ENCODE results near the gene LASP1NB.

The LASP1NB gene

DNA sequence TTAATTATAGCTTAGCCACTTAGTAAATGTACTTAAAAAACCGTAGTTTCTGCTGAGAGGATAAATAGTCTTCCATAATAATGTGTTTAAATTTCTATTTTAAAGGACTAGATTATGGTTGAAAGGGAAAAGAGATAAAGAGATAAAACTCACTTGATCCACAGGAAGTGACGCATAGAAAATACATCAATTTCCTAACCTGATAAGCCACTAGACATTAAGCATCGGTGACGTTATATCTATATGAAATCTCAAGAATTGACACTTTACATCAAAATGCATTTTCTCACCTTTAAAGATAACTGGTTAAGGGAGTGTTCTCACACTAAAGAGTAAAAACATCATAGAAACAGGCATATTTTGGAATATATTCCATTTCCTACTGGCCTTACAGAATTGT is 36.0 kb downstream of the LASP1NB start:
- peaks cover 9% of the 10 kb centered on the region for H3K4me1 ChIP-seq (ENCODE audit: insufficient read depth, low read length)
- H3K4me3 ChIP-seq (ENCODE audit: insufficient read depth, low read length): no peak overlapping the region
- no peaks in the 10 kb centered on the region for H4K20me1 ChIP-seq (ENCODE audit: insufficient read depth, low read length)
- no peaks in the 10 kb centered on the region for H3K79me2 ChIP-seq (ENCODE audit: insufficient read depth, low read length)
- H3K27ac ChIP-seq (ENCODE audit: low read depth, low read length): no peak overlapping the region
- H3K36me3 ChIP-seq (ENCODE audit: insufficient read depth, low read length): no peaks in the 10 kb centered on the region
- no peak overlapping the region for H3K4me2 ChIP-seq (ENCODE audit: insufficient read depth, low read length)
- DNase-seq (ENCODE audit: insufficient read length, low spot score, missing footprints): no peak
- TF ChIP-seq CTCF (IDR thresholded peaks at IDR 0.05; ENCODE audit: extremely low read depth, low read depth, low read length): no peak
- H3K9me3 ChIP-seq (ENCODE audit: low read depth, low read length): no peaks in the 10 kb centered on the region
- H3K27me3 ChIP-seq (ENCODE audit: insufficient read depth, low read length): no peaks in the 10 kb centered on the region
- H2AFZ ChIP-seq (ENCODE audit: low read length): no peak overlapping the region

GRCh38 chr17:38967290-38967738 is 41.9 kb downstream of the LASP1NB start, which contains the start of gene FBXO47:
TSS of gene FBXO47 (minus strand) at chr17:38967403. CDS start at chr17:38963025, 4,378 bp downstream.
- Histone ChIP-seq H2AFZ (ENCODE audit: low read length) (peak within 1 kb of the TSS; percentile 95), H3K27me3 (ENCODE audit: insufficient read depth, low read length) (no peaks in the 10 kb centered on the region), H3K9me3 (ENCODE audit: low read depth, low read length) (no peaks in the 10 kb centered on the region), H4K20me1 (ENCODE audit: insufficient read depth, low read length) (no peaks in the 10 kb centered on the region), H3K4me3 (ENCODE audit: insufficient read depth, low read length) (peak within 1 kb of the TSS; percentile 70), H3K4me1 (ENCODE audit: insufficient read depth, low read length) (peaks cover 6% of the 10 kb centered on the region), H3K4me2 (ENCODE audit: insufficient read depth, low read length) (peak within 1 kb of the TSS; percentile 91), H3K36me3 (ENCODE audit: insufficient read depth, low read length) (no peaks in the 10 kb centered on the region), H3K79me2 (ENCODE audit: insufficient read depth, low read length) (no peaks in the 10 kb centered on the region), H3K27ac (ENCODE audit: low read depth, low read length) (peak within 1 kb of the TSS; percentile 45)
- TF ChIP-seq CTCF (IDR thresholded peaks at IDR 0.05; ENCODE audit: extremely low read depth, low read depth, low read length): peak; percentile 17
- peak; percentile 91 for DNase-seq (ENCODE audit: insufficient read length, low spot score, missing footprints)

DNA sequence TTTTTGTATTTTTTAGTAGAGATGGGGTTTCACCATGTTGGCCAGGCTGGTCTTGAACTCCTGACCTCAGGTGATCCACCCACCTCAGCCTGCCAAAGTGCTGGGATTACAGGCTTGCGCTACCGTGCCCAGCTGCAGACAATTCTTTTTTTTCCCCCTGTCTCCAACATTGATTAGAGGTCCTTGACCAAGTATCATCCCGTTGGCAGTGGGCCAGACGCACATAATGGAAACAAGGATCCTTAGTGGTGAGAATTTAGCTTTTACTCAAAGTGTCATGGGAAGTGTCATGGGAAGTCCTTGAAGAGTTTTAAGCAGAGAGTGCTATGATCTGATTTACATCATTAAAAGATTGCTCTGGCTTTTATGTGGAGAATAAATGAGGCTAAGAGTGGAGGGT is 43.9 kb downstream of the LASP1NB start:
- H3K36me3 ChIP-seq (ENCODE audit: insufficient read depth, low read length): no peaks in the 10 kb centered on the region

DNA sequence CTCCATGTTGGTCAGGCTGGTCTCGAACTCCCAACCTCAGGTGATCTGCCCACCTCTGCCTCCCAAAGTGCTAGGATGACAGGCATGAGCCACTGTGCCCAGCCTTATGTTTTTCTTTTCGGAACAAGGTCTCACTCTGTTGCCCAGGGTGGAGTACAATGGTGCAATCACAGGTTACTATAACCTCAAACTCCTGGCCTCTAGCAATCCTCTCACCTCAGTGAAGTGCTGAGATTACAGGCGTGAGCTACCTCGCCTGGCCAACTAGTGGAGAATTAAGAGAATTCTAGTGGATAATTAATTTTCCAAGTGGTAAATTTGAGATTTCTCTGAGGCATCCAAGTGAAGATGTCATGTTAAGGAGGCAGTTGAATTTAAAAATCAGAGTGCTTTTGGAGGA is 44.7 kb downstream of the LASP1NB start:
- Histone ChIP-seq H3K4me3 (ENCODE audit: insufficient read depth, low read length) (no peak overlapping the region), H3K27me3 (ENCODE audit: insufficient read depth, low read length) (no peaks in the 10 kb centered on the region), H3K9me3 (ENCODE audit: low read depth, low read length) (no peaks in the 10 kb centered on the region), H3K4me1 (ENCODE audit: insufficient read depth, low read length) (peaks cover 6% of the 10 kb centered on the region), H3K27ac (ENCODE audit: low read depth, low read length) (no peak overlapping the region), H3K79me2 (ENCODE audit: insufficient read depth, low read length) (no peaks in the 10 kb centered on the region), H2AFZ (ENCODE audit: low read length) (no peak overlapping the region), H4K20me1 (ENCODE audit: insufficient read depth, low read length) (no peaks in the 10 kb centered on the region), H3K36me3 (ENCODE audit: insufficient read depth, low read length) (no peaks in the 10 kb centered on the region), H3K4me2 (ENCODE audit: insufficient read depth, low read length) (no peak overlapping the region)
- DNase-seq (ENCODE audit: insufficient read length, low spot score, missing footprints): no peak
- TF ChIP-seq CTCF (IDR thresholded peaks at IDR 0.05; ENCODE audit: extremely low read depth, low read depth, low read length): no peak

More for the DNA sequence above, 43.9 kb downstream of the LASP1NB start:
- no peaks in the 10 kb centered on the region for H4K20me1 ChIP-seq (ENCODE audit: insufficient read depth, low read length)
- no peak overlapping the region for H3K4me2 ChIP-seq (ENCODE audit: insufficient read depth, low read length)
- no peak overlapping the region for H3K4me3 ChIP-seq (ENCODE audit: insufficient read depth, low read length)
- no peak for TF ChIP-seq CTCF (IDR thresholded peaks at IDR 0.05; ENCODE audit: extremely low read depth, low read depth, low read length)
- H3K27ac ChIP-seq (ENCODE audit: low read depth, low read length): no peak overlapping the region
- H2AFZ ChIP-seq (ENCODE audit: low read length): no peak overlapping the region
- DNase-seq (ENCODE audit: insufficient read length, low spot score, missing footprints): no peak
- no peaks in the 10 kb centered on the region for H3K9me3 ChIP-seq (ENCODE audit: low read depth, low read length)
- no peaks in the 10 kb centered on the region for H3K27me3 ChIP-seq (ENCODE audit: insufficient read depth, low read length)
- H3K4me1 ChIP-seq (ENCODE audit: insufficient read depth, low read length): peaks cover 6% of the 10 kb centered on the region
- H3K79me2 ChIP-seq (ENCODE audit: insufficient read depth, low read length): no peaks in the 10 kb centered on the region

All from osteoblast (primary cell).